PFSK-1 (cell line): ENCODE results near the gene BPIFA2. TPM values are rescaled to one million over a fixed set of nuclear protein-coding genes. Genes with fewer than 3 reads are reported as not detected.

Experiments
- FOXP2 ChIP-seq: optimal IDR thresholded peaks from 2 replicates; pipeline ENCODE3; 2011; ENCODE audit warnings: borderline replicate concordance, control low read depth, inconsistent platforms; ENCODE audit not compliant: insufficient read depth; ENCODE audit errors: extremely low read length, extremely low read depth
- POLR2AphosphoS5 ChIP-seq: IDR thresholded peaks from 2 replicates; pipeline ENCODE4 v1.6.1; 2012; ENCODE audit warnings: low read depth, mild to moderate bottlenecking, control low read depth, low read length, moderate library complexity
- REST ChIP-seq, 2 experiments: IDR thresholded peaks; 2 replicates each; pipeline versions ENCODE4 v1.6.1 to v1.8.0; 2011 to 2012; ENCODE audit warnings: low read depth in 2 of 2, low read length in 2 of 2, control low read depth in 1 of 2, inconsistent platforms in 1 of 2, mild to moderate bottlenecking in 1 of 2, moderate library complexity in 1 of 2; ENCODE audit not compliant: insufficient read depth in 1 of 2
- SIN3A ChIP-seq: IDR thresholded peaks from 2 replicates; pipeline ENCODE4 v1.6.1; 2012; ENCODE audit warnings: mild to moderate bottlenecking, low read length, moderate library complexity, borderline replicate concordance; ENCODE audit not compliant: insufficient read depth
- TAF1 ChIP-seq: IDR thresholded peaks from 2 replicates; pipeline ENCODE4 v1.6.1; 2012; ENCODE audit warnings: low read length, control low read depth, borderline replicate concordance; ENCODE audit not compliant: insufficient read depth
- polyA plus RNA-seq: library from polyadenylated mRNA; unstranded; fragments of >200 nt; gene quantifications from one replicate; pipeline ENCODE4 v1.2.1, GENCODE V29; 2012; ENCODE audit warnings: low read depth, missing spikeins; ENCODE audit not compliant: insufficient read length

The BPIFA2 gene
- polyA plus RNA-seq, result not detected

- TF ChIP-seq REST (IDR thresholded peaks at IDR 0.05; ENCODE audit: insufficient read depth in 1 of 2, low read depth in 2 of 2, low read length in 2 of 2) (no peak), FOXP2 (no peak), SIN3A (no peak), TAF1 (no peak)
Measured at GRCh38 chr20:33167859-33168258, at the start of gene BPIFA2. TSS of gene BPIFA2 (plus strand) at chr20:33168159. CDS start at chr20:33169146, 987 bp downstream.

- no peak for TF ChIP-seq REST (IDR thresholded peaks at IDR 0.05; ENCODE audit: insufficient read depth in 1 of 2, low read depth in 2 of 2, low read length in 2 of 2)
Measured at GRCh38 chr20:33119725-33120720, 47.9 kb upstream of the BPIFA2 start.

- TF ChIP-seq POLR2AphosphoS5, result no peak
- no peak for TF ChIP-seq SIN3A
- no peak for TF ChIP-seq REST (IDR thresholded peaks at IDR 0.05; ENCODE audit: insufficient read depth in 1 of 2, low read depth in 2 of 2, low read length in 2 of 2)
- TF ChIP-seq TAF1, result no peak
- no peak for TF ChIP-seq FOXP2
Measured at GRCh38 chr20:33120934-33121333, 47.0 kb upstream of the BPIFA2 start.

GRCh38 chr20:33124261-33124660, 43.7 kb upstream of the BPIFA2 start:
- TF ChIP-seq FOXP2, result no peak
- TF ChIP-seq TAF1, result no peak
- TF ChIP-seq SIN3A, result no peak
- no peak for TF ChIP-seq POLR2AphosphoS5
- TF ChIP-seq REST (IDR thresholded peaks at IDR 0.05; ENCODE audit: insufficient read depth in 1 of 2, low read depth in 2 of 2, low read length in 2 of 2), result no peak

- no peak for TF ChIP-seq TAF1
- TF ChIP-seq FOXP2, result no peak
- no peak for TF ChIP-seq SIN3A
- no peak for TF ChIP-seq POLR2AphosphoS5
- TF ChIP-seq REST (IDR thresholded peaks at IDR 0.05; ENCODE audit: insufficient read depth in 1 of 2, low read depth in 2 of 2, low read length in 2 of 2), result no peak
Measured at GRCh38 chr20:33124994-33125393, 43.0 kb upstream of the BPIFA2 start.
